Measurements from ENCODE around the gene EHF. TPM values are rescaled to one million over a fixed set of nuclear protein-coding genes. Genes with fewer than 3 reads are reported as not detected.

The EHF gene
- total RNA-seq, 2 donors from 2014 or later, result 21.4 to 40.5 TPM

GRCh38 chr11:34637303-34637702, 16.4 kb downstream of the EHF start:
- ATAC-seq (no peak), DNase-seq (peak in 3 of 4 donors; percentile 59 to 64 (median 60))
- Histone ChIP-seq H3K36me3 (replicated peaks in 1 of 2; ENCODE audit: insufficient read depth in 1 of 2, low read depth in 2 of 2) (no peaks in the 10 kb centered on the region), H3K27me3 (no peaks in the 10 kb centered on the region), H3K4me1 (peaks cover 100% of the 10 kb centered on the region), H3K9me3 (no peaks in the 10 kb centered on the region), H3K27ac (peak overlapping the region; percentile 58 to 94 (median 90)), H3K4me3 (no peak overlapping the region)
- no peak for TF ChIP-seq POLR2A (IDR thresholded peaks at IDR 0.05)
- no peak for TF ChIP-seq CTCF (IDR thresholded peaks at IDR 0.05)
- WGBS, 2 donors, result 44 to 69% methylated on average over 2 to 5 of the region's 5 CpGs
- intact Hi-C loops (cut with DNase I), result no loop called here

GRCh38 chr11:34638897-34639296, 18.0 kb downstream of the EHF start:
- intact Hi-C loops (cut with DNase I), result no loop called here
- Histone ChIP-seq H3K4me1 (peaks cover 100% of the 10 kb centered on the region), H3K36me3 (replicated peaks in 1 of 2; ENCODE audit: insufficient read depth in 1 of 2, low read depth in 2 of 2) (no peaks in the 10 kb centered on the region), H3K9me3 (no peaks in the 10 kb centered on the region), H3K4me3 (no peak overlapping the region), H3K27ac (peak overlapping the region; percentile 83 to 94 (median 90)), H3K27me3 (no peaks in the 10 kb centered on the region)
- 51 to 54% methylated on average over 3 of the region's 3 CpGs for WGBS, 2 donors
- ATAC-seq (no peak), DNase-seq (no peak)
- TF ChIP-seq POLR2A (IDR thresholded peaks at IDR 0.05) (no peak), CTCF (IDR thresholded peaks at IDR 0.05) (no peak)

DNA sequence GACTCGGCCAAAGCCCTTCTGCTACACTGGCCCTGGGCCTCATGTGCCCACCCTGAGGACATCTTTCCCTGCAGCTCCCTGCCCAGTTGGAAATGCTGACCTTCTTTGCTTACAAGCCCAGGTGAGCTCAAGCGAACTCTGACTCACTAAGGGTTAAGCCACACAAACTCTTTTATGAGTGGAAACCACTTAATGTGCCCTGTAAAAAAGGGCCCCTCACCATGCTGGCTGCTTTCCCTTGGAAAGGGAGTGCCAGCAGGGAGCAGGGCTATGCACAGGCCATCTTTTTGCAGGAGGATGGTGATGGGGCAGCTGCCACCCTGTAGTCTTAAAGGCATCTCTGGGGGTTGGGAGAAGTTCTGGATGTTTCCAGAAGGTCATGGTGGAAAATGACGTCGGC, 18.7 kb downstream of the EHF start:
- intact Hi-C loops (cut with DNase I), result no loop called here
- ATAC-seq, result peak; percentile 1
- Histone ChIP-seq H3K4me3 (no peak overlapping the region), H3K27ac (peak overlapping the region; percentile 83 to 94 (median 90)), H3K4me1 (peaks cover 100% of the 10 kb centered on the region), H3K9me3 (no peaks in the 10 kb centered on the region), H3K36me3 (replicated peaks in 1 of 2; ENCODE audit: insufficient read depth in 1 of 2, low read depth in 2 of 2) (no peaks in the 10 kb centered on the region), H3K27me3 (no peaks in the 10 kb centered on the region)
- no peak for TF ChIP-seq CTCF (IDR thresholded peaks at IDR 0.05)
- TF ChIP-seq POLR2A (IDR thresholded peaks at IDR 0.05), result no peak
- WGBS, 2 donors, result 40 to 42% methylated on average over 4 of the region's 4 CpGs
- peak in 1 of 4 donors; percentile 31 for DNase-seq

DNA sequence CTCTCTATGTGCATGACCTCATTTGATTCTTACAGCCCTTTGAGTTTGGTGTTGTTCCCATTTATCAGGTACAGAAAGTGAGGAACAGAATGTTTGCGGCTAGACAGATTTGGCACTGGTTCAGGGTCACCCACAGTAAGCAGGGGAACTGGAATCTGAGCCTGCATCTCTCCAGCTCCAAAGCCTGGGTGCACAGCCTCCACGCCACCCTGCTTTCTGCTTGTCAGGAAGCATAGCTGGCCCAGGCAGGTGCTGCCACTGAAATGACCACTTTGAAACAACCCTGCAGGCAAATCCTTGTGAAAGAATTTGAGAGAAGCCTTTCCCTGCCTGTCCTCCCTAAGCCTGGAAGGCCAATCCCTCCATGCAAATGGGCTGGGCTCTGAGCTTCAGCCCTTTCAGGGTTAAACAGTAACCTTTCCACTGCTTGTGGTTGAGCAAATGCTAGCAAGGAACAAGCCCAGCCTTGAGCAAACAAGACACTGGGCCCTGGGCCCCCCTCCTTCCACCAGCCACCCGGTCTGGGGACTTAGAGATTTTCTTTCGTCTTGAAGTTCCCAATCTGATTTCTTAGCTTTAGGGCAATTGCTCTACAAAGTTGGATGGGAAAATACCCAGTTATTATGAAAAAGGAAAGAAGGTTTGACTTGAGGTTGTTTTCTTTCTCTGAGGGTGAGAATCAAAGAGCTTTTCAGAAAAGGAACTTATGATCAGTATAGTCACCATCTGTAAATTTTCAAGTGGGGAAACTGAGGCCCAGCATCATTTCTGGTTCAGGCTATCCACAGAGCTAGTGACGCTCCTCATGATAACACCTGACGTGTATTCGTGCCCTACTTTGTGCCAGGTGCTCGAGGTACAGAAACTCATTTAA, 19.4 kb downstream of the EHF start:
- Histone ChIP-seq H3K27me3 (no peaks in the 10 kb centered on the region), H3K4me1 (peaks cover 97% of the 10 kb centered on the region), H3K36me3 (replicated peaks in 1 of 2; ENCODE audit: insufficient read depth in 1 of 2, low read depth in 2 of 2) (no peaks in the 10 kb centered on the region), H3K4me3 (no peak overlapping the region), H3K27ac (peak overlapping the region; percentile 89 to 94 (median 90)), H3K9me3 (no peaks in the 10 kb centered on the region)
- intact Hi-C loops (cut with DNase I), result loop anchor here (10.0 kb wide), 1 partner anchor 55 kb away; no protein-coding TSS in a partner anchor
- TF ChIP-seq POLR2A (IDR thresholded peaks at IDR 0.05), result peak in 2 of 3 donors; percentile 38 to 41
- TF ChIP-seq CTCF (IDR thresholded peaks at IDR 0.05), result peak in 1 of 7 experiments; percentile 4
- 12 to 18% methylated on average over 8 of the region's 8 CpGs for WGBS, 2 donors
- DNase-seq (peak; percentile 85 to 92 (median 90)), ATAC-seq (peak; percentile 91)

Data from body of pancreas (tissue), 4 donors.